Stimulated activated effector memory CD8-positive, alpha-beta T cell treated with anti-CD3 and anti-CD28 coated beads, Interleukin-12 subunit alpha, Interleukin-12 subunit beta, amount 100 ng/mL, for 72 hours (primary cell): ENCODE measurements around the gene WDFY2.

ENCODE experiments used
- ATAC-seq: fragments of 150-1000 bp; cut with Tn5 transposase; 2 replicates; pipeline ENCODE4 v1.10.0; 2021
- DNase-seq, 2 donors: peaks; one replicate each; pipeline ENCODE4 v3.0.0; 2021 to 2022; ENCODE audit warnings: low spot score in 2 of 2
- H3K27ac Mint-ChIP-seq: one replicate; pipeline ENCODE4 v1.8.0; 2022; ENCODE audit warnings: mild to moderate bottlenecking, mixed read lengths
- H3K36me3 Mint-ChIP-seq: one replicate; pipeline ENCODE4 v1.8.0; 2022; ENCODE audit warnings: mild to moderate bottlenecking, mixed read lengths
- H3K4me1 Mint-ChIP-seq: one replicate; pipeline ENCODE4 v1.8.0; 2022; ENCODE audit warnings: mixed read lengths
- H3K4me3 Mint-ChIP-seq: one replicate; pipeline ENCODE4 v1.8.0; 2022; ENCODE audit warnings: mild to moderate bottlenecking, mixed read lengths
- H3K9me3 Mint-ChIP-seq: one replicate; pipeline ENCODE4 v1.8.0; 2022; ENCODE audit warnings: mixed read lengths

The WDFY2 gene

DNA sequence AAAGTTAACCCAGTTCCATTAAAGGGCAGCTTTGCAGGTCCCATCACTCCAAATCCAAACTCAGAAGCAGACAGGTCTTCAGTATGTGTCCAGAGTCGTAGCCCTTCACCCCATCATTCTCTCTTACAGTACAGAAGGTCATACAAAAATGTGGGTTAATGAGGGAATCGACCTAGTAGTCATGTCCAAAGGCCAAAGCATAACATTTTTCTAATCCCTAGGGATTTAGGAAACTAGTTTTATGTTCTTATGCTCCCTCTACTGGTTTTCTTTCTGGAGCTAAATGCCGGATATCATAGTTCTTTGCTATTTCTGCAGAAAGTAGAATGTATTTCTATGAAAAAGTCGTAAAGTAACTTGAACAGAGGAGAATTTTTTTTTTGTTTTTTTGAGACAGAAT is 147.5 kb downstream of the WDFY2 start:
- DNase-seq (no peak), ATAC-seq (no peak)
- Mint-ChIP-seq H3K9me3 (no peaks in the 10 kb centered on the region), H3K4me3 (no peak overlapping the region), H3K36me3 (no peaks in the 10 kb centered on the region), H3K4me1 (no peaks in the 10 kb centered on the region), H3K27ac (no peak overlapping the region)

DNA sequence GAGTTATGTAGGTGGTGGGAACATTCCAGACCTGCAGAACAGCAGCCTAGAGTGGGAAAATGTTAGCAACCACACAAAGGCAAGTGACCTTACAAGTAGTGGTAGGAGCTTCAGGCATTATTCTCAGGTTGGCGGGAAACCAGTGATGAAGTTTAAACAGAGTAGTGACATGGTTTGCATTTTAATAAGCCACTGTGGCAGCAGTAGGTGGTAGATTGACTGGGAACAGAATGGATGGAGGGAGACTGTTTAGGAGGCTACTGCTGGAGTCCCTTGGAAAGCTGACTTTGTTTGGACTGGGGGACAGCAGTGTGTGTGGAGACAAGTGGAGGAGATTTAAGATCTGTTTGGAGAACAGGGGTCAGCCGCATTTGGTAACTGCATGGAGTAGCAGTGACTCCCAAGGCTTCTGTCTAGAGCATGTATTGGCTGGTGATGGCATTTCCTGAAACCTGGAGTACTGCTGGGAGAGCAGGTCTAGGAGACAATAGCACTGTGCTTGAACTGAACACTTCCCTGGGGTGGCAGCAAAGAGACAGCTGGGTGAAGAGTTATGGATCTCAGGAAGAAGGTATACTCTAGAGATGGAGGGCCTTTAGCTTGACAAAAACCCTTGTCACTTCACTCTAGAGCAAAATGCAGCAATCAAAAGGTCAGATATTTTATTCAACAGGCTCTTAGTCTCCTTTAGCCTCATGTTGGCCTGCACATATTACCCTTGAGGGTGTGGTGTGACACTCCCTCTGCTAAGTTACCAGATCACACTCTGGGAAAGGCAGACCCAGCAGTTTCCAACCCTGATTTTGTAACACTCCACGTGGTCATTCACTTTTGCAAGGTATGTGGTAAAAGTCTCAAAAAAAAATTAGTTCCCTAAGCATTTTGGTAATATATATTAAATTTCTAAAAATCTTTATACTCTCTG is 149.4 kb downstream of the WDFY2 start:
- Mint-ChIP-seq H3K9me3 (no peaks in the 10 kb centered on the region), H3K36me3 (peaks cover 8% of the 10 kb centered on the region)
- DNase-seq, result no peak

DNA sequence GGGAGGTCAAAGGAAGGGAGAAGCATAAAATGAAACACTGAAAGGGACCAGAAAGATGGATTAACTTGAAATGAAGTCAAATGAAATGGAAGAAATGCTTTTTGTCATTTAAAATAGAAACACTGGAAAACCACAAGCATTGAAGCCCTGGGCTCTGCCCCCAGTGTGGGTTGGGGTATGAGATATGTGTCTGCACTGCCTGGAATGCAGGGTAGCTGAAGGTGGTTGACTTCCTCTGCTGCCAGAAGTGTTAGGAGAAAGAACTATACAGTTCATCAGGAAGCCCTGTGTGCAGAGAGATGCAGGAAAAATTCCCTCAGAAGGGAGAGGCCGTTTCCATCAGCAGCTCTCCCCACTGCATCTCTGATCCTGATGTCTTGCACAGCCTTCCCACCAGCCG is 150.5 kb downstream of the WDFY2 start:
- ATAC-seq (no peak), DNase-seq (no peak)
- Mint-ChIP-seq H3K27ac (no peak overlapping the region), H3K9me3 (no peaks in the 10 kb centered on the region), H3K36me3 (peaks cover 19% of the 10 kb centered on the region), H3K4me1 (peaks cover 14% of the 10 kb centered on the region), H3K4me3 (no peak overlapping the region)

More for the DNA sequence above, 149.4 kb downstream of the WDFY2 start:
- no peak for ATAC-seq
- Mint-ChIP-seq H3K27ac (peak overlapping the region; percentile 11), H3K4me1 (peaks cover 9% of the 10 kb centered on the region), H3K4me3 (no peak overlapping the region)

DNA sequence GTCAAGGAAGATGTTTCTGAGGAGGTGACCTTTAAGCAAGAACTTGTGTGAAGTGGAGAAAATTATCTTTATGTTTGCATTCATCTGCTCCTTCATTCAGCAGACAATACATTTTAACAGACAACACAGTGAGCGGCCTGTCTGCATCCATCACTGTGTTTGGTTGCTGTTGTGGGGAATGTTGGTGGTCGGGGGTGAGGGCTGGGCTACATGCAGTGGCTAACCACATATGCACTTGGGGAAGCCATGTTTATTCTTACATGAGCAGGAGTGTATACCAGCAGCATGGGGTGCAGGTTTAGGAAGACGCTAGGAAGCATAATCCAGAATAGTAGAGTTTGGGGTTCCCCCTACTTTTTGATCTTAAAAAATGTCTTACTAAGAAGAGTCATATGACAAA is 153.3 kb downstream of the WDFY2 start:
- no peak overlapping the region for H3K27ac Mint-ChIP-seq

DNA sequence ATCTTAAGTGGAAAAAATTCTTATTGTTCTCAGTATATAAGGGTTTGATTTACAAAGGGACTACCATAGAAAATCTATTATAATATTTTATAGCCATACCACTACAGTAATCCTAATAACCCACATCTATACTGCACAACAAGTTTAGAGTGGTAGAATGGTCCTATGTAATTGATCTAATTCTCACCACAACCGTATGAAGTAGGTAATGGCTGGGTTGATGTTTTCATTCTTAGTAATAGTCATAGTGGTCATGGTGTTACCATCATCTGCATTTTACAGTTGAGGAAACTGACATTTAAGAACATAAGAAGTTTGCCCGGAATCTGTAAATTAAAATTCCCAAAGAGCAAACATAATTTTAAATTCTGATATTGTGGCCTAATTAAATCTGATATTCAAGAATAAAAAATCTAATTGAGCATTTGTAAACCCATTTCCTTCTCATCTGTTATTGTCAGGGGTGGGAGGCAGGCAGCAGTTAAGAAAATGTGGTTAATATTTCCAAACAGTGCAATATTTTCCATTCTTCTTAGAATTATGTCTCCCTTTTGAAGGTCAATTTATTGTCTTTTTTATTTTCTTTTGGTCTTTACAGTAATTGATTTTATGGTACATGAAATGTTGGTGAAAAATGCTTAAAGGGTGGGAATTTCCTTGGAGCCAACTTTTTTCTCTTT is 154.1 kb downstream of the WDFY2 start:
- peak; percentile 94 for ATAC-seq
- H3K9me3 Mint-ChIP-seq, result no peaks in the 10 kb centered on the region
- H3K36me3 Mint-ChIP-seq, result peaks cover 35% of the 10 kb centered on the region
- peaks cover 22% of the 10 kb centered on the region for H3K4me1 Mint-ChIP-seq
- no peak for DNase-seq
- no peak overlapping the region for H3K4me3 Mint-ChIP-seq
- peak overlapping the region; percentile 32 for H3K27ac Mint-ChIP-seq

More for the DNA sequence above, 153.3 kb downstream of the WDFY2 start:
- H3K9me3 Mint-ChIP-seq, result no peaks in the 10 kb centered on the region
- peaks cover 35% of the 10 kb centered on the region for H3K36me3 Mint-ChIP-seq
- no peak overlapping the region for H3K4me3 Mint-ChIP-seq
- peaks cover 22% of the 10 kb centered on the region for H3K4me1 Mint-ChIP-seq
- DNase-seq (no peak), ATAC-seq (no peak)

DNA sequence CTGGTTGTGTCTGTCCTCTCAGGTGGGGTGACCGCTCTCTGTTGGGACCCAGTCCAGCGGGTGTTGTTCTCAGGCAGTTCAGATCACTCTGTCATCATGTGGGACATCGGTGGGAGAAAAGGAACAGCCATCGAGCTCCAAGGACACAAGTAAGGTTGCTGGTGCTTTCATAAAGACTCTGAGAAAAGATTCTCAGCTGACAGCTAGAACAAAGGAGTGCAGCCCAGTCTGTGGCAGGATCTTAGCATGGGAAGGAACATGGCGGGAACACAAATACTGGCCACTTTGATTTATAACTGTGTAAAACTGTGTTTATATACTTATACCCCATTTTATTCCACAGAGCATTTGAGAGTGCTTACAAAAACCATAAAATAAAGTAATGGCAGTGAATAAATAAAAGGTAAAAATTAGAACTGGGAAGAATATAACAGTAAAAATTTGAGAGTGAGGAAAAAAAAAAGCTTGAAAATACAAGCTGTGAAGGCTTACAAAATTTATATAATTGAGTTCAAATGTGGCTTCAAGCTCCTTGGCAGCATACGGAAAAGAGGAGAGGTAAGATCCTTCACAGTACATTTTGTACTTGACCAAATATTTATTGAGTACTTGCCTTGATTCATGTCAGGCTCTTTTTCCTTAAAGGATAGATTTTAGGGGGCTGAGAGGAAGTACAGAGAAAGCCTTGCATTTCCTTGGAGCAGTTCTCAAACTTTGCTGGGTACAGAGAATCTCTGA is 154.9 kb downstream of the WDFY2 start:
- Mint-ChIP-seq H3K9me3 (no peaks in the 10 kb centered on the region), H3K4me1 (peaks cover 22% of the 10 kb centered on the region), H3K36me3 (peaks cover 35% of the 10 kb centered on the region), H3K4me3 (no peak overlapping the region), H3K27ac (peak overlapping the region; percentile 32)
- ATAC-seq (no peak), DNase-seq (no peak)

DNA sequence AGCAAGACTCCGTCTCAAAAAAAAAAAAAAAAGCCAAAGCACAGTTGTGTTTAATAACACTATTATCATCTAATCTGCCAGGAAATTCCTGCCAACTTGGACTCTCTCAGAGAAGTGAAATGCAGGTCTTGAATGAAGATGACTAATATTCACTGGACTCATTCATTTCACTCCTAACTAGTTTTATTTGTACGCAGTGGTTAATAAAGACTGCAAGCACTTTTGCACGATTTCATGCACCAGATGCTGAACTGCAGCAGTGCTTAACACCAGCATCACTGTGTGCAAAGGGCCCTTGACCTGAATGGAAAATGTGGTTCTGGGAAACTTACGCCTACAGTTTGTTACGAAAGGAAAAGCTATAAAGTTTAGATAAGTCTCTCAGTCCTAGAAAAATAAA is 156.4 kb downstream of the WDFY2 start:
- H3K36me3 Mint-ChIP-seq, result peaks cover 40% of the 10 kb centered on the region
- no peak overlapping the region for H3K27ac Mint-ChIP-seq
- H3K9me3 Mint-ChIP-seq, result no peaks in the 10 kb centered on the region
- H3K4me3 Mint-ChIP-seq, result no peak overlapping the region
- peaks cover 22% of the 10 kb centered on the region for H3K4me1 Mint-ChIP-seq
- DNase-seq, result no peak
- ATAC-seq, result peak; percentile 29

DNA sequence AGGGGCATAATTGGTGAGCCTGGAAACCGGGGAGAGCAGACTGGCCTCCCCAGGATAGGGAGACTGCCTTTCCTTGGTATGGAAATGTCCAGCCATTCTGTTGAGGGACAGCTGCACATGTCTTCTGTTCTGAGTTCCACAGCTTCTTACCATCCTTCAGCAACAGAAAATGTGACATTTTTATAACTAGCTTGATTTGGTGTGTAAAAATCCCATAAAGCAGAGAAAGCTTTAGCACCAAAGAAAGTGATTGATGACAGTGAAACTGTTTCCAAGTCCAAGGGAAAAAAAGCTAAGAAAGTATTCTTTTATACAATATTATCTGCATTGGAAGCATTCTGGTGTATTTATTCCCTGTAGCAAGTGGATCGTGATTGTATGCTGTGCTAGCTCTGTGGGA is 157.8 kb downstream of the WDFY2 start:
- ATAC-seq (no peak), DNase-seq (no peak)
- Mint-ChIP-seq H3K4me3 (no peak overlapping the region), H3K36me3 (peaks cover 40% of the 10 kb centered on the region), H3K27ac (no peak overlapping the region), H3K4me1 (peaks cover 22% of the 10 kb centered on the region), H3K9me3 (no peaks in the 10 kb centered on the region)

DNA sequence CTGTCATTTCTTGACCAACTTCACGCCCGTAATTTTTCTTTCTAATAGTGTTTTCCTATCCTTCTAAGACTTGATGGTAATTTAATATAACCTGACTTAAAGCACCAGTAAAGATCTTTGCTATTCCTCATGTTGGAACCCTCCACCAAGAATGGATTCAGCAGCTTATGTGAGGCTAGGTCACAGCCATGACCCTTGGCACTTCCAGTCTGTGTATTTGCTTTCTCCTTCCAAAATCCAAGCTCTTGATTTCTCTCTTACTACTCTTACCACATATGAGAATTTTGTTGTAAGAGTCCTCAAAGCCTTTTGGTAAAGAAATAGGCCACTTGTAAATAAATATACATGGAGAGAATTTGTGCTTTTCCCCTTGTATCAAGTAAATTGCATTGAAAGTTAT is 158.3 kb downstream of the WDFY2 start:
- ATAC-seq (no peak), DNase-seq (peak in 1 of 2 donors; percentile 2)
- H3K4me1 Mint-ChIP-seq, result peaks cover 19% of the 10 kb centered on the region
- H3K4me3 Mint-ChIP-seq, result no peak overlapping the region
- peaks cover 2% of the 10 kb centered on the region for H3K9me3 Mint-ChIP-seq
- peaks cover 38% of the 10 kb centered on the region for H3K36me3 Mint-ChIP-seq
- no peak overlapping the region for H3K27ac Mint-ChIP-seq

DNA sequence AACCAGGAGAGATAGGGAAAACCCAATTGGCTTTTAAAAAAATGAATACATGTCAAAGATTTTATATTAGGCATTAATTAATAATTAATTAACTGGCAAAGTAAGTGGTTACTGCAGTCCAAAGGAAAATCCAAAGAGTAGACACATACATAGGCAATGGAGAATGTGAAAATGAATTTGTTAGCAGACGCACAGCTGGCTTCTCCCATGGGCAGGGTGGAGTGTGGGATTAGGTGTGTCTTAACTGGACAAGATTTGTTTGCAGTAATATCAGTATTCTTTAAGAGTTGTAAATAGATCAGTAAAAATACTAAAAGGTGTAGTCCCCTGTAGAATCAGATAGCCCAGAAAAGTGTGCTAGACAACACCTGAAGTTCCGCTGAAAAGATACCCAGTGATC is 161.0 kb downstream of the WDFY2 start:
- DNase-seq, result peak in 1 of 2 donors; percentile 8
- Mint-ChIP-seq H3K27ac (no peak overlapping the region), H3K4me3 (no peak overlapping the region), H3K9me3 (peaks cover 2% of the 10 kb centered on the region), H3K36me3 (peaks cover 34% of the 10 kb centered on the region), H3K4me1 (peaks cover 8% of the 10 kb centered on the region)
- no peak for ATAC-seq

DNA sequence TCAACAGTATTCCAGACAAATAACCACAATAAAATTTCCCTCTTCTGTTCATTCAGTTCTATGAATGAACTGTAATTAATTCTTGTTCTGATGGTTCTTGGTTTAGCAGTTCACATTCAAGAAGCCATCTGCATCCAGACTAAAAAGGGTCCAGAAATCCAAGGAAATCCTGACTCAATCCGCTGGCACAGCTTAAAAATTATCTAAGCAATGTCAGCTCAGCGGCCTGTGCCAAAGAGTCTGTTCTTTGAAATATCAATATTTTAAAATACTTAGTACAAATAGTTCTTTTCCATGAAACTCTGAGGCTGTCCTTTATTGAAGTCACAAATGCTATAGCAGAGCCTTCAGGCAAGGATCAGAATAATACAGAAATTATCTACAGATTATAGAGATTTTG is 162.5 kb downstream of the WDFY2 start:
- no peak overlapping the region for H3K27ac Mint-ChIP-seq
- H3K4me3 Mint-ChIP-seq, result no peak overlapping the region
- H3K9me3 Mint-ChIP-seq, result peaks cover 2% of the 10 kb centered on the region
- ATAC-seq, result no peak
- no peak for DNase-seq
- H3K36me3 Mint-ChIP-seq, result peaks cover 33% of the 10 kb centered on the region
- H3K4me1 Mint-ChIP-seq, result no peaks in the 10 kb centered on the region

DNA sequence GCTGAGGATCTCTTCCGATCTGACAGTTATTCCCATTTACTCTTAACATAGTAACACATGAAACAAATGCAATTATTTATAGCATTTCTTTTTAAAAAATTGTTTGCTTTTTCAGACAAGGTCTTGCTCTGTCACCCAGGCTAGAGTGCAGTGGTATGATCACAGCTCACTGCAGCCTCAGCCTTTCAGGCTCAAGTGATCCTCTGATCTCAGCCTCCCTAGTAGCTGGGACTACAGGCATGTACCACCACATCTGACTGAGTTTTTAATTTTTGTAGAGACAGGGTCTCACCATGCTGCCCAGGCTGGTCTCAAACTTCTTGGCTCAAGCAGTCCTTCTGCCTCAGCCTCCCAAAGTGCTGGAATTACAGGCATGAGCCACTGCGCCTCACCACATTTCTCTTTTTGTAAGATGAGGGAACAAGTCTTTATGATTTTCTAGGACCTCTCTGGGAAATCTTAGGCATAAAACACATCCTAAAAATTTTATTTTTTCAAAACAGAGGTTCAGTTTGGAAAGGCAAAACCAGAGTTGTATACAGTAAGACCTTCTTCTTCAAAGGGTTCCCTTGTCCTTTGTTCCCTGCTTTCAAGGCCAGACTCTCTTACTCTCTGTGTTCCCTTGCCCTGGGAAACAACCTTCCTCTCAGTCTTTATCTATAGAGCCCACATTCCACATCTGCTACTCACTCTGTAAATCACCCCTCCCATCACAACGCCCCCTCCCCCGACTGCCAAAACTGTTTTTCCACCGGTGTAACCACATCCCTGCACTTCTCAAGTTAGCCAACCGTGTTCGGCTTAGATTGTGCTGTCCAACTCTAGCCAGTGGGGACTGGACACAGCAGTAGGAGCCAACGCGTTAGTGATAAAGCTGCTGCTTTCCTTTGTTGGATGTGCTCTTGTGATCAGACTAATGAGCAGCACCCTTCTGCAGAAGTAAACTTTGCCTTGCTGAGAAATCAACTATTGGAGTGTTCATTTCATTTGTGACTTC is 163.5 kb downstream of the WDFY2 start:
- DNase-seq, result no peak
- H3K36me3 Mint-ChIP-seq, result peaks cover 39% of the 10 kb centered on the region
- no peak overlapping the region for H3K27ac Mint-ChIP-seq
- H3K4me1 Mint-ChIP-seq, result no peaks in the 10 kb centered on the region
- ATAC-seq, result no peak
- no peak overlapping the region for H3K4me3 Mint-ChIP-seq
- H3K9me3 Mint-ChIP-seq, result peaks cover 2% of the 10 kb centered on the region

DNA sequence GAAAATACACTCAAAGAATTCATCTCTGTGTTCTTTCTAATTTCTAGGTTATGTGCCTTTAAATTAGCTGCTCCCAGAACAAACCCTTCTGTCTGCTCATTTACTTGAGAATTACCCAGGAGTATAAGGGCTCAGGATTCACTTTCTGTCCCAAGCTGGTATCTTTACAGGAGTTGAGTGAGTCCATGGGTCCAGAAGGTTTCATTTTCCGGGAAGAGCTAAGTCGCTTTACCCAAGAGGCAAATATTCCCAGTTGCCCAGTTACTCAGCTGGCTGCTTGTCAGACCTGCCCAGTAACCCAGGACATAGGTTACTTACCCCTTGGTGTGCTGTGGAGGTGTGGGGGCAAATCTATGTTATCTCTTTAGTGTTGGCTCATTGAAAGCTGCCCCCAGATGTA is 172.4 kb downstream of the WDFY2 start:
- Mint-ChIP-seq H3K4me1 (no peaks in the 10 kb centered on the region), H3K4me3 (no peak overlapping the region), H3K27ac (no peak overlapping the region), H3K36me3 (peaks cover 64% of the 10 kb centered on the region), H3K9me3 (no peaks in the 10 kb centered on the region)
- ATAC-seq (no peak), DNase-seq (no peak)

DNA sequence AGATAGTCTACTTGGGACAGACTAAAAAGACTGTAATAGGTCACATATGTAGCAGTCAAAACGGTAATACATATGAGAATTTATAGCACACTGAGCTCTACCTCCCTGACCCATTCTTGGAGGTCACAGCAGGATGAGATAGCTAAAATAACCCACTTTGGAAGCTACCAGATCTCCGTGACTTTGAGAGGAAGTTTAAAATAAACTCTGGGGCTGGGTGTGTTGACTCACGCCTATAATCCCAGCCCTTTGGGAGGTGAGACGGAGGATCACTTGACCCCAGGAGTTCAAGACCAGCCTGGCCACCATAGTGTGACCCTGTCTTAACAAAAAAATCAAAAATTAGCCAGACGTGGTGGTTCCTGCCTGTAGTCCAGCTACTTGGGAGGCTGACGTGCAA is 174.4 kb downstream of the WDFY2 start:
- H3K9me3 Mint-ChIP-seq, result no peaks in the 10 kb centered on the region
- H3K36me3 Mint-ChIP-seq, result peaks cover 53% of the 10 kb centered on the region
- H3K4me3 Mint-ChIP-seq, result no peak overlapping the region
- ATAC-seq (no peak), DNase-seq (no peak)
- no peak overlapping the region for H3K27ac Mint-ChIP-seq
- no peaks in the 10 kb centered on the region for H3K4me1 Mint-ChIP-seq
